ENCODE results near the gene ABR. TPM values are rescaled to one million over a fixed set of nuclear protein-coding genes. Genes with fewer than 3 reads are reported as not detected.
A peak's percentile ranks its signal among the peaks of the same experiment; 100 is the strongest.
"Not testable (repeated sequence)": the region's sequence is repeated elsewhere in the genome, so short reads cannot be mapped to it uniquely, and the experiment has no call there.

The ABR gene
- total RNA-seq, 1 donor from 2014 or later, result 76.6 TPM

GRCh38 chr17:1077581-1077985, 102.2 kb downstream of the ABR start:
- peaks cover 15% of the 10 kb centered on the region for H3K4me1 Mint-ChIP-seq (ENCODE audit: unreplicated experiment)
- H3K27ac Mint-ChIP-seq (ENCODE audit: unreplicated experiment), result peak overlapping the region; percentile 24
- peaks cover 7% of the 10 kb centered on the region for H3K27me3 Mint-ChIP-seq (ENCODE audit: unreplicated experiment)
- no peak for TF ChIP-seq CTCF (IDR thresholded peaks at IDR 0.05; ENCODE audit: unreplicated experiment)
- peaks cover 5% of the 10 kb centered on the region for H3K36me3 Mint-ChIP-seq (ENCODE audit: low read depth, unreplicated experiment)
- no peak overlapping the region for H3K4me3 Mint-ChIP-seq (ENCODE audit: unreplicated experiment)
- DNase-seq (ENCODE audit: low spot score), result no peak
- H3K9me3 Mint-ChIP-seq (ENCODE audit: unreplicated experiment), result no peaks in the 10 kb centered on the region

GRCh38 chr17:1076982-1077302, 102.8 kb downstream of the ABR start:
- Mint-ChIP-seq H3K4me3 (ENCODE audit: unreplicated experiment) (no peak overlapping the region), H3K27me3 (ENCODE audit: unreplicated experiment) (peaks cover 9% of the 10 kb centered on the region), H3K4me1 (ENCODE audit: unreplicated experiment) (peaks cover 15% of the 10 kb centered on the region), H3K27ac (ENCODE audit: unreplicated experiment) (peak overlapping the region; percentile 24), H3K36me3 (ENCODE audit: low read depth, unreplicated experiment) (peaks cover 5% of the 10 kb centered on the region), H3K9me3 (ENCODE audit: unreplicated experiment) (no peaks in the 10 kb centered on the region)
- TF ChIP-seq CTCF (IDR thresholded peaks at IDR 0.05; ENCODE audit: unreplicated experiment), result no peak
- no peak for DNase-seq (ENCODE audit: low spot score)

- no peak for DNase-seq (ENCODE audit: low spot score)
These were observed 103.3 kb downstream of the ABR start for GRCh38 chr17:1076299-1076981.

GRCh38 chr17:1074886-1075605, 104.7 kb downstream of the ABR start:
- no peak overlapping the region for H3K27ac Mint-ChIP-seq (ENCODE audit: unreplicated experiment)
- DNase-seq (ENCODE audit: low spot score), result no peak
- peaks cover 15% of the 10 kb centered on the region for H3K4me1 Mint-ChIP-seq (ENCODE audit: unreplicated experiment)
- H3K4me3 Mint-ChIP-seq (ENCODE audit: unreplicated experiment), result no peak overlapping the region
- peaks cover 7% of the 10 kb centered on the region for H3K27me3 Mint-ChIP-seq (ENCODE audit: unreplicated experiment)
- peaks cover 5% of the 10 kb centered on the region for H3K36me3 Mint-ChIP-seq (ENCODE audit: low read depth, unreplicated experiment)
- no peaks in the 10 kb centered on the region for H3K9me3 Mint-ChIP-seq (ENCODE audit: unreplicated experiment)
- no peak for TF ChIP-seq CTCF (IDR thresholded peaks at IDR 0.05; ENCODE audit: unreplicated experiment)

More at GRCh38 chr17:1076299-1076981, 103.3 kb downstream of the ABR start:
- H3K4me1 Mint-ChIP-seq (ENCODE audit: unreplicated experiment), result peaks cover 15% of the 10 kb centered on the region
- peaks cover 5% of the 10 kb centered on the region for H3K36me3 Mint-ChIP-seq (ENCODE audit: low read depth, unreplicated experiment)
- no peak overlapping the region for H3K4me3 Mint-ChIP-seq (ENCODE audit: unreplicated experiment)
- no peak overlapping the region for H3K27ac Mint-ChIP-seq (ENCODE audit: unreplicated experiment)
- no peak for TF ChIP-seq CTCF (IDR thresholded peaks at IDR 0.05; ENCODE audit: unreplicated experiment)
- H3K27me3 Mint-ChIP-seq (ENCODE audit: unreplicated experiment), result peaks cover 9% of the 10 kb centered on the region
- no peaks in the 10 kb centered on the region for H3K9me3 Mint-ChIP-seq (ENCODE audit: unreplicated experiment)

- DNase-seq (ENCODE audit: low spot score); H3K9me3 Mint-ChIP-seq (ENCODE audit: unreplicated experiment); H3K36me3 Mint-ChIP-seq (ENCODE audit: low read depth, unreplicated experiment); H3K27me3 Mint-ChIP-seq (ENCODE audit: unreplicated experiment); H3K4me3 Mint-ChIP-seq (ENCODE audit: unreplicated experiment); H3K27ac Mint-ChIP-seq (ENCODE audit: unreplicated experiment): not testable (repeated sequence)
- H3K4me1 Mint-ChIP-seq (ENCODE audit: unreplicated experiment), result peaks cover 12% of the 10 kb centered on the region
These were observed 105.7 kb downstream of the ABR start for GRCh38 chr17:1073963-1074625.
